Chondrocyte (in vitro differentiated cells): Measurements from ENCODE around the gene FBXW8. TPM values are rescaled to one million over a fixed set of nuclear protein-coding genes. Genes with fewer than 3 reads are reported as not detected.

Source experiments
- DNase-seq: peaks from one replicate; pipeline ENCODE4 v3.0.0; 2021; ENCODE audit warnings: mixed read lengths, low spot score
- H3K27ac Mint-ChIP-seq: one replicate; pipeline ENCODE4 v1.8.0; 2021; ENCODE audit warnings: mild to moderate bottlenecking, moderate library complexity, mixed read lengths; ENCODE audit not compliant: unreplicated experiment
- H3K27me3 Mint-ChIP-seq: 2 replicates; pipeline ENCODE4 v1.8.0; 2021; ENCODE audit warnings: low read depth, mixed read lengths
- H3K36me3 Mint-ChIP-seq: 2 replicates; pipeline ENCODE4 v1.8.0; 2021; ENCODE audit warnings: low read depth, mixed read lengths
- H3K4me1 Mint-ChIP-seq: 2 replicates; pipeline ENCODE4 v1.8.0; 2021; ENCODE audit warnings: low read depth, mild to moderate bottlenecking, mixed read lengths
- H3K4me3 Mint-ChIP-seq: one replicate; pipeline ENCODE4 v1.8.0; 2021; ENCODE audit warnings: mild to moderate bottlenecking, moderate library complexity, mixed read lengths; ENCODE audit not compliant: unreplicated experiment
- H3K9me3 Mint-ChIP-seq: 2 replicates; pipeline ENCODE4 v1.8.0; 2021; ENCODE audit warnings: low read depth, mixed read lengths
- total RNA-seq: library from RNA; stranded (reverse); gene quantifications from 3 replicates; pipeline ENCODE4 v1.2.1, GENCODE V29; 2021
- TF ChIP-seq, protein P1 (sequence below): fragments of 200-600 bp; sonication (generic); IDR thresholded peaks from 2 replicates; pipeline ENCODE4 v1.5.0; 2021; ENCODE audit warnings: antibody characterized with exemption, mild to moderate bottlenecking, moderate library complexity

Gene FBXW8
- total RNA-seq, 1 donor from 2014 or later: 30.3 TPM

DNA sequence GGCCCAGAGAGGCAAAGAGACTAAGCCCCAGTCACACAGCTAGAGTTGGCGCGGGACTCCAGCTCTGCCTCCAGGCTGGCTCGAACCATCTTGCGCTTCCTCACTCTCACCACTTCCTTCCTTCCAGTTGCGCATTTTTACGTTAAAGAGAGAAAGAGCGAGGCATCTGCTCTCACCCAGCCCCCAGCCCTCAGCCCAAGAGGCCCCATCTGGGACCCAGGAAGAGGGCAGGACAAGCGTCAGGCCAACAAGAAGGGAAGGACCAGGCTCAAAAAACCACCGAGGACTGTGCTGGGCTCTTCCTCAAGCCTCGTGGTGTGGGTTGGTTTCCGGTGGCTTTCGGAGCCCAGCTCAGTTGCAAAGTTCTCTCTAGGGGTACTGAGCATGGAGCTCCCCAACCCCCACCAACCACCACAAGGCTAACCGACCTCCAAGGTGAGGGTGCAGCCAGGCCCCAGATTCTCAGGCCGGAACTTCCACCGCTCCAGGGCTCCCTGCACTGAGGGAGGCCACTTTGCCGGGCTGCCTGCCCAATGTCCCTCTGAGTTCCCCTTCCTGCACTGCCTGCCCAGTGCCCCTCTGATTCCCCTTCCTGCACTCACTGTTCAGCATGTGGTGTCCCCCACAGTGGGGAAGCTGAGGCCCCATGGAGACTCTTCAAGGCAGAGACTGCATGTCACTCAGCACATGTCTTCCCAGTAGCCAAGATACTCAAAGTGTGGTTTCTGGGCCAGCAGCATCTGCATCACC lies 152.6 kb downstream of the FBXW8 start:
- Mint-ChIP-seq H3K27me3 (peaks cover 25% of the 10 kb centered on the region), H3K4me1 (peaks cover 3% of the 10 kb centered on the region), H3K27ac (no peak overlapping the region), H3K4me3 (no peak overlapping the region), H3K36me3 (no peaks in the 10 kb centered on the region), H3K9me3 (no peaks in the 10 kb centered on the region)
- DNase-seq: no peak
- TF ChIP-seq, protein P1, sequence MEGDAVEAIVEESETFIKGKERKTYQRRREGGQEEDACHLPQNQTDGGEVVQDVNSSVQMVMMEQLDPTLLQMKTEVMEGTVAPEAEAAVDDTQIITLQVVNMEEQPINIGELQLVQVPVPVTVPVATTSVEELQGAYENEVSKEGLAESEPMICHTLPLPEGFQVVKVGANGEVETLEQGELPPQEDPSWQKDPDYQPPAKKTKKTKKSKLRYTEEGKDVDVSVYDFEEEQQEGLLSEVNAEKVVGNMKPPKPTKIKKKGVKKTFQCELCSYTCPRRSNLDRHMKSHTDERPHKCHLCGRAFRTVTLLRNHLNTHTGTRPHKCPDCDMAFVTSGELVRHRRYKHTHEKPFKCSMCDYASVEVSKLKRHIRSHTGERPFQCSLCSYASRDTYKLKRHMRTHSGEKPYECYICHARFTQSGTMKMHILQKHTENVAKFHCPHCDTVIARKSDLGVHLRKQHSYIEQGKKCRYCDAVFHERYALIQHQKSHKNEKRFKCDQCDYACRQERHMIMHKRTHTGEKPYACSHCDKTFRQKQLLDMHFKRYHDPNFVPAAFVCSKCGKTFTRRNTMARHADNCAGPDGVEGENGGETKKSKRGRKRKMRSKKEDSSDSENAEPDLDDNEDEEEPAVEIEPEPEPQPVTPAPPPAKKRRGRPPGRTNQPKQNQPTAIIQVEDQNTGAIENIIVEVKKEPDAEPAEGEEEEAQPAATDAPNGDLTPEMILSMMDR: no peak

DNA sequence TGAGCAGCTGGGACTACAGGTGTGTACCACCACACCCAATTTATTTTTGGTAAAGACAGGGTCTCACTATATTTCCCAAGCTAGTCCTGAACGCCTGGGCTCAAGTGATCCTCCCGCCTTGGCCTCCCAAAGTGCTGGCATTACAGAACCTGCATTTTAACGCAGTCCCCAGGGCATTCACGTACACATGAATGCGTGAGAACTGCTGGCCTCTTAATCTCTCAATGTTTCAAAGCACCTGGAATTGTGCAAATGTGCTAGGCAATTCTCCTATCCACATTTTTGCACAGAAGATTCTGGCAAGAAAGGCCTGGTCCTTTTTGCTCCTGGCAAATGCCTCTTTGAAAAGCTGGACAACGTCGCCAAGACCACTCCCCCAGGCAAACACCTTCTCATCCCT lies 153.3 kb downstream of the FBXW8 start:
- Mint-ChIP-seq H3K4me3 (no peak overlapping the region), H3K27me3 (peaks cover 25% of the 10 kb centered on the region), H3K27ac (no peak overlapping the region), H3K9me3 (no peaks in the 10 kb centered on the region), H3K36me3 (no peaks in the 10 kb centered on the region), H3K4me1 (peaks cover 3% of the 10 kb centered on the region)
- TF ChIP-seq, protein P1: no peak
- no peak for DNase-seq

DNA sequence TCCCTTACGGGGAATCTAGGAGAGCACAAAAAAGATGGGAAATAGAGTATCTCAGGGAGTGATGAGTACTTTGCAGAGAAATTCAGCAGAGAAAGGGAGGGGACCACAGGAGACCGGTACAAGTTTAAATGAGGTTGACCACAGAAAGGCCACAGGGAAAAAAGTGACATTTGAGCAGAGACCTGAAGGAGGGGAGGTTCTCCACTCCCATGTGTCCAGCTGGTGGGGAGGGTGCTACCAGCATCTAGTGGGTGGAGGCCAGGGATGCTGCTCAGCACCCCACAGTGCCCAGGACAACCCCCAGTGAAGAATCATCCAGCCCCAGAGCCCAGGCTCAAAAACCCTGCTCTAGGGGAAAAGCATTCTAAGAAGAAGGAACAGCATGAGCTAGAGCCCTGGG lies 153.8 kb downstream of the FBXW8 start:
- Mint-ChIP-seq H3K4me3 (no peak overlapping the region), H3K9me3 (no peaks in the 10 kb centered on the region), H3K4me1 (peaks cover 3% of the 10 kb centered on the region), H3K27me3 (peaks cover 25% of the 10 kb centered on the region), H3K36me3 (no peaks in the 10 kb centered on the region), H3K27ac (no peak overlapping the region)
- DNase-seq: no peak
- TF ChIP-seq, protein P1: no peak

DNA sequence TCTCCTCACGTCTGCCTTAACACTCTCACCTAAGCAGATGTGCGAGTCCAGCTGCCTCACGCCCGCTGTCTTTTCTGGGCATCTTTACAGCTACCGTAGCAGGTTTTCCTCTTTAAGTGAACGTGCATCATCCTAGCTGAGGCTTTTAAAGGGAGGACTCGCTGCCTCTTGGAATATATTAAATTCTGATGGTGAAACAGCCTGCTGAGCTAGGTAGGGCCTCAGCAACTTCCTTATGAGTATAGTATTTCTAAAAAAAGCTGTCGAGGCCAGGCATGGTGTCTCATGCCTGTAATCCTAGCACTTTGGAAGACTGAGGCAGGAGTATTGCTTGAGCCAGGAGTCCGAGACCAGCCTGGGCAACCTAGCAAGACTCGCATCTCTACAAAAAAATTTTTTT lies 156.3 kb downstream of the FBXW8 start:
- Mint-ChIP-seq H3K27me3 (peaks cover 17% of the 10 kb centered on the region), H3K4me1 (no peaks in the 10 kb centered on the region), H3K36me3 (no peaks in the 10 kb centered on the region), H3K27ac (no peak overlapping the region), H3K4me3 (no peak overlapping the region), H3K9me3 (no peaks in the 10 kb centered on the region)
- no peak for DNase-seq
- TF ChIP-seq, protein P1: no peak

DNA sequence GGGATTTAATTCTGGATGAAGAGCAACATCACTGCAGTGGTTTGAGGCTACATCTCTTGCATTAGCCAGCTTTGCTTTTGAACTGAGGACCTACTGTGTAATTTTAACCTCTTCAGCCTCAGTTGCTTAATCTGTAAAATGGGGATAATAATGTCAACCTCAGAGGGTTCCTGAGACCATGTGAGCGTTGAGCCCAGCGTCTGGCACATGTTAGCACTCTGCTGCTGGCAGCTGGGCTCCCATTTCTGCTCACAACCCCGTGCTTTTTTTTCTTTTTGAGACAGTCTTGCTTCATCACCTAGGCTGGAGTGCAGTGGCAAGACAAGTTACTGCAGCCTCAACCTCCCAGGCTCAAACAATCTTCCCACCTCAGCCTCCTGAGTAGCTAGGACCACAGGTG lies 156.9 kb downstream of the FBXW8 start:
- Mint-ChIP-seq H3K27me3 (peaks cover 17% of the 10 kb centered on the region), H3K4me1 (no peaks in the 10 kb centered on the region), H3K9me3 (no peaks in the 10 kb centered on the region), H3K36me3 (no peaks in the 10 kb centered on the region), H3K27ac (no peak overlapping the region), H3K4me3 (no peak overlapping the region)
- TF ChIP-seq, protein P1: no peak
- DNase-seq: no peak
